Fibroblast of skin of right quadriceps (primary cell): ENCODE measurements around the gene ADGRG3.
"Not testable (repeated sequence)": the region's sequence is repeated elsewhere in the genome, so short reads cannot be mapped to it uniquely, and the experiment has no call there.

Experiments
- DNase-seq: peaks from one replicate; pipeline ENCODE4 v3.0.0-alpha.2; 2013

ADGRG3 gene

DNA sequence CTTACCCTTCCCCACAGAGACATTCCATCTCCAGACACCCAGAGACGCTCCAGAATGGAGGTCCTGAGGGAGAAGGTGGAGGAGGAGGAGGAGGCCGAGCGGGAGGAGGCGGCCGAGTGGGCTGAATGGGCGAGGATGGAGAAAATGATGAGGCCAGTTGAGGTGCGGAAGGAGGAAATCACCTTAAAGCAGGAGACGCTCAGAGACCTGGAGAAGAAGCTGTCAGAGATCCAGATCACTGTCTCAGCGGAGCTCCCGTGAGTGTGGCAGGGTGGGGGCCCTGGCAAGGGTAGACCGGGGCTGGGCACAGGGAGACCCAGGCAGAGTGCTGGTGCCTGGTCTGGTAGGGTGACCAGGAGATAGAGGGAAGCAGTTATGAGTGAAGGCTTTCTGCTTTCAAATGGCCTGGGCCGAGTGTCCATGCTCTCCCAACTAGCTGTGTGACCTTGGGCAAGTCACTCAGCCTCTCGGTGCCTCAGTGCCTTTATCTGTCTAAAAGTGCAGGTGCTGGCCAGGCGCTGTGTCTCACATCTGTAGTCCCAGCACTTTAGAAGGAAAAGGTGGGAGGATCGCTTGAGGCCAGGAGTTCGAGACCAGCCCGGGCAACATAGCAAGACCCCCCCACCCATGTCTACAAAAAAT is 29.9 kb downstream of the ADGRG3 start:
- DNase-seq, result no peak

- DNase-seq, result no peak
Observed at GRCh38 chr16:57698812-57699405, 30.8 kb downstream of the ADGRG3 start.

- DNase-seq, result no peak
Observed at GRCh38 chr16:57699481-57699880, 31.4 kb downstream of the ADGRG3 start.

- no peak for DNase-seq
Observed at GRCh38 chr16:57699899-57700298, 31.8 kb downstream of the ADGRG3 start.

GRCh38 chr16:57700781-57701551 is 32.9 kb downstream of the ADGRG3 start:
- no peak for DNase-seq

GRCh38 chr16:57701759-57702371 is 33.8 kb downstream of the ADGRG3 start:
- no peak for DNase-seq

GRCh38 chr16:57703416-57704010 is 35.4 kb downstream of the ADGRG3 start:
- no peak for DNase-seq

DNA sequence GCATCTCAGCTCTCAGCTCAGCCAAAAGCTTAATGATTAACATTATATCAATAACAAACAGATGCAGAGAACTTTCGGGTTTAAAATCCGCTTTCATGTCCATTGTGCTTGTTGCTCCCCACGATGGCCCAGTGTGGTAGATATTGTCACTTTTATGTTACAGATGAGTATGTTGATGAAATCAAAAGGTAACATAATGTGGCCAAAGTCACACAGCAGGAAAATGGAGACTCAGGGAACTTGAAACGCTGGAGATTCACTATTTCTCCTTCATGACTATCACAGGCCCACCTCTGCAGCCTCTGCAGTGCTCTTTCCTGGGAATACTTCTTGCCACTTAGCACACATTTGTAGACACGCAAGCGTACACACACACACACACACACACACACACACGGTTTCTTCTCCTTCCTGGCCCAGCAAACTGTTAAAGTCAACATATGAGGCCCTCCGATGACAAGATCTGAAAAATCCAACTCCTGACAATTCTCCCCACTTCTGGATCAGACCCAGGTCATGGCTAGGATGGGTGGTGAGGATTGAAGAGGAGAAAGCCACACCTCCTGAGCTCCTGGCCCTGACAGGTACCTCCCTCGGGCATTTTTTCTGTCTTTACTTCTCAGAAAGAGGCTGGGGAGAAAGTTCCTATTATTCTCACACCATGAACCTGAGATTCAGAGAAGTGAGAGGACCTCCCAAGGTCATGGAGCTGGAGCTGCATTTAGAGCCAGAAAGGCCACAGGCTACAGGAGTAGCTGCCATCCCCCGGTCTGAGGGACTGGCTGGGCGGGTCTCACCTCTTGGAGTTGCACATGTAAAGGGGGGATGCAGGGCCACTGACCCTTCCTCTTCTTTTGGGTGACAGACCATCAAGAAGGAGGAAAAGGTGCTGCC is 36.2 kb downstream of the ADGRG3 start:
- DNase-seq, result no peak

GRCh38 chr16:57704905-57705852 is 37.1 kb downstream of the ADGRG3 start:
- no peak for DNase-seq

- no peak for DNase-seq
Observed at GRCh38 chr16:57706717-57707116, 38.6 kb downstream of the ADGRG3 start.

DNA sequence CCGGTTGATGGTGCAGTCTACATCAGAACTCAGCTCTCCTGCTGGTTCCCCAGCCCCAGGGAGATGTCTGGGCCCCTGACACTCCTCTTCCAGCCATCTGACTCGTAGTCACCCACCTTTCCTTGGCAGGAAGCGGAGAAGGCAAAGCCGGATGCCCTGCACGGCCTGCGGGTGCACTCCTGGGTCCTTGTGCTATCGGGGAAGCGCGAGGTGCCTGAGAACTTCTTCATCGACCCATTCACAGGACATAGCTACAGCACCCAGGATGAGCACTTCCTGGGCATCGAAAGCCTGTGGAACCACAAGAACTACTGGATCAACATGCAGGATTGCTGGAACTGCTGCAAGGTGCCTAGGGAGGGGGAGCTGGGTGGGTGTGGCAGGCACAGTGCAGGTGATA is 39.2 kb downstream of the ADGRG3 start:
- DNase-seq, result no peak

DNA sequence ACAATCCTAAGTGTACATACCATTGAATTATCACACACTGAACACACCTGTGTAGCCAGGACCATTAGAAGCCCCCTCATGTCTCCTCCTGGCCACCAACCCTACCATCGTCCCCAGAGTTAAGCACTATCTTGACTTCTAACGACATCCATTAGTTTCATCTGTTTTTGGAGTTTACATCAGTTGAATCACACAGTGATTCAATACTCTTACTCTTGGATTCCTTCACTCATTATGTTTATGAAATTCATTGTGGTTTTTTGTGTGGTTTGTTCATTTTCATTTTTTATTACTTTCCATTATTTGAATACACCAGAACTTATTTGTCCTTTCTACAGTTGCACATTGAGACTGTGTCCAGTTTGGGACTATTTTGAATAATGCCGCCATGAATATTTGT is 40.1 kb downstream of the ADGRG3 start:
- no peak for DNase-seq

GRCh38 chr16:57709663-57710062 is 41.6 kb downstream of the ADGRG3 start:
- DNase-seq, result no peak

GRCh38 chr16:57711346-57711745 is 43.2 kb downstream of the ADGRG3 start:
- DNase-seq, result no peak

- no peak for DNase-seq
Observed at GRCh38 chr16:57711993-57712392, 43.9 kb downstream of the ADGRG3 start.

GRCh38 chr16:57712569-57712968 is 44.5 kb downstream of the ADGRG3 start:
- DNase-seq, result not testable (repeated sequence)

GRCh38 chr16:57713596-57713995 is 45.5 kb downstream of the ADGRG3 start:
- no peak for DNase-seq

DNA sequence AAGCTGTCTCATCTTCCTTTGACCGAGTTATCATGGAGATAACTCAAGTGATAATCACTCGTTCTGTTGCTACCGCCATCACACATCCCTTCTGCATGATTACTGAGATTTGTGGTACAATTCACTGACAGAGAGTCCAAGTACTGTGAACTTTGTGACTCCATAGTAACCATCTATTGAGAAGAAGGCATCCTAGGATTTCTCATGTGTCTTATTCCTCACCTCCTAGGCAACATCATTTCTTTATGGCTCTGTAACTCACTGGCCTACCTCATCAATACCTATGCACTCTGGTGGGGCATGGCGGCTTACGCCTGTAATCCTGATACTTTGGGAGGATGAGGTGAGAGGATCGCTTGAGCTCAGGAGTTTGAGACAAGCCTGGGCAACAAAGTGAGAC is 45.9 kb downstream of the ADGRG3 start:
- DNase-seq, result no peak

- peak; percentile 34 for DNase-seq
Observed at GRCh38 chr16:57720142-57720575, 52.1 kb downstream of the ADGRG3 start.

DNA sequence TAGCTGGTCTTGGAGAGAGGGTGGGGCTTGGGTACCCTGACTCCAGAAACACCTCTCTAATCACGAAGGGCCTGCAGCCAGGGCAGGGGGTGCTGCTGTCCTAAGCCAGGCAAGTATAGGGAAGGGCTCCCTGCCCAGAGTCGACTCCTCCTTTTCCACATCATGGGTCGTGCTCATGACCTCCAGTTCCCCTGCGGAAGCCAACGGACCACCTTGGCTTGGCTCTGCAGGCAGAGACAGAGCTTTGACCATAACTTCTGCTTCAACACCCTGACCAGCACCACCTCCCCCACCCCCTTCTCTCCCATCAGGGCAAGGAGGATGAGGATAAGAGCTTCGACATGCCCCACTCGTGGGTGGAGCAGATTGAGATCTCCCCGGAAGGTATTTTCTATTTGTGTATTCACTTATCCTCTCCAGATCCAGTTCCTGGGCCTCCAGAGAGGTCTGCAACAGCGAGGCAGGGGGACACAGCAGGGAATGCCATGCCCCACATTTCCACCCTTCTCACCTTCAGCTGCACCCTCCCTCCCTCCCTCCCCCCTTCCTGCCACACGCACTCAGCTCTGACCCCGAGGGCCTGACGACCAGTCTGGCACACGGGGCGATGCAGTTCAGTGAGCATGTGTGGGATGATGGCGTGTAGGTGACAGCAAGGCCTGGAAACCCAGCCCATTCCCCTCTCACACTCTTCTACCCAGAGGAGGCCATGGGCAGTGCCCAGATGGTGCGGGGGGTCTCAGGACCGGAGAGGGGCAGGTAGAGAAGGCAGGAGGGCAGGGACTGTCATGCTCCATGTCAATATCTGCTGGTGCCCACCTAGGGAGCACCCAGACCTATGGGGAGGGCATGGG is 53.5 kb downstream of the ADGRG3 start:
- DNase-seq, result no peak
